Gastroesophageal sphincter (tissue), 3 donors: ENCODE measurements around the gene MST1R.

ENCODE experiments used
- CTCF ChIP-seq, 4 experiments: fragments of 200-600 bp in 2 of 4; fragments of 450-650 bp in 2 of 4; sonication (generic) in 1 of 4; IDR thresholded peaks; one replicate each; pipeline ENCODE4 v1.5.1; 2017 to 2019; ENCODE audit warnings: antibody characterized with exemption in 4 of 4, mild to moderate bottlenecking in 2 of 4, moderate library complexity in 2 of 4
- EP300 ChIP-seq: sonication (generic); formaldehyde crosslinking; IDR thresholded peaks from one replicate; pipeline ENCODE4 v1.6.1; 2017; ENCODE audit warnings: antibody characterized with exemption, mild to moderate bottlenecking
- POLR2A ChIP-seq, 2 donors: fragments of 450-650 bp; IDR thresholded peaks; one replicate each; pipeline ENCODE4 v1.6.1; 2017; ENCODE audit warnings: antibody characterized with exemption in 2 of 2, mild to moderate bottlenecking in 2 of 2, moderate library complexity in 1 of 2
- POLR2AphosphoS5 ChIP-seq: sonication (generic); formaldehyde crosslinking; IDR thresholded peaks from one replicate; pipeline ENCODE4 v1.6.1; 2017; ENCODE audit warnings: antibody characterized with exemption

GRCh38 chr3:49925485-49925884 is 21.8 kb upstream of the MST1R start:
- TF ChIP-seq EP300 (no peak), CTCF (IDR thresholded peaks at IDR 0.05) (no peak), POLR2A (IDR thresholded peaks at IDR 0.05) (no peak), POLR2AphosphoS5 (no peak)
